NOMO-1 treated with DMSO at 0.1 percent for 48 hours (cell line): ENCODE measurements around the gene IGSF23.
"Not testable (repeated sequence)": the region's sequence is repeated elsewhere in the genome, so short reads cannot be mapped to it uniquely, and the experiment has no call there.

Experiments used
- DNase-seq: peaks from one replicate; lab custom pipeline; 2025; ENCODE audit not compliant: unreplicated experiment; lab: John Stamatoyannopoulos, UW

IGSF23 gene

DNA sequence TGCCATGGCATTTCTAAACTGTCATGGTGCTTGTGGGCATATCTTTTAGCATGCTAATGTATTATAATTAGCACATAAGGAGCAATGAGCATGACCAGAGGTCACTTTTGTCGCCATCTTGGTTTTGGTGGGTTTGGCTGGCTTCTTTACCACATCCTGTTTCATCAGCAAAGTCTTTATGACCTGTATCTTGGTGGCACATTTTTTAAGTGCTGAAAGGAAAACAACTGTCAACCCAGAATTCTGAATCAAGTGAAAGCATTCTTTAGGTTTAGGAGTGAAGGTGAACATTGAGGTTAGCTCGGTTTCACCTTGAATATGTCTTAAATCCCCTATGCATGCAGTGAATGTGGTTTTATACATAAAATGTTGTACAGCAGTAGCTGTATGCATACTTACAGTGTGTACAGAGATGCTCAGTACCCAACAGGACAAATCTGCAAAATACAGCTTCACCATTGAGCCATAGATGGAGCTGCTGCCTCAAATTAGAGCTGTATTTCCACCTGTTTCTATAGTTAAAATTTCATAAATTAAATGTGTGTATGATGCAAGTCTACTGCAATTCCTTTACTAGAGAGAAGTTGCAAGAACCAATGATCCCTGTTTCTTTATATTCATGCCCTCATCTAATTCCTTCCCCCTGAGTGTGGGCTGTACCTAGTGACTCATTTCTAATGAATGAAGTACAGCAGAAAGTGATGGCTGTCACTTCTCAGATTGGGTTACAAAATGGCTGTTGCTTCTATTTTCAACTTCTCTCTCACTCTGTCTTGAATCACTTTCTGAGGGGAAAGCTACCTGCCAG is 25.2 kb upstream of the IGSF23 start:
- peak; percentile 49 for DNase-seq

DNA sequence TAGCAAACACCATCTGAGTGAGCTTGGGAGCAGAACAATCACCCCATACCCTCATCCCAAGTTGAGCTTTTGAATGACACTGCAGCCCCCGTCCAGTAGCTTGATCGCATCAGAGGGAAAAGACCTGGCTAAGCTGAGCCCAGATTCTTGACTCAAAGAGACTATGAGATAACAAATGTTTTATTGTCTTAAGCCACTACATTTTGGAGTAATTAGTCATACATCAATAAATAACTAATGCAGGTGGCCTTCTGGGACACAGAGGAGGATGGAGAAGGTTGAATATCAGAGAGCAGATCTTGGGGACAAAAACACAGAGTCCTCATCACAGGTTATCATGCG is 24.6 kb upstream of the IGSF23 start:
- DNase-seq: no peak

DNA sequence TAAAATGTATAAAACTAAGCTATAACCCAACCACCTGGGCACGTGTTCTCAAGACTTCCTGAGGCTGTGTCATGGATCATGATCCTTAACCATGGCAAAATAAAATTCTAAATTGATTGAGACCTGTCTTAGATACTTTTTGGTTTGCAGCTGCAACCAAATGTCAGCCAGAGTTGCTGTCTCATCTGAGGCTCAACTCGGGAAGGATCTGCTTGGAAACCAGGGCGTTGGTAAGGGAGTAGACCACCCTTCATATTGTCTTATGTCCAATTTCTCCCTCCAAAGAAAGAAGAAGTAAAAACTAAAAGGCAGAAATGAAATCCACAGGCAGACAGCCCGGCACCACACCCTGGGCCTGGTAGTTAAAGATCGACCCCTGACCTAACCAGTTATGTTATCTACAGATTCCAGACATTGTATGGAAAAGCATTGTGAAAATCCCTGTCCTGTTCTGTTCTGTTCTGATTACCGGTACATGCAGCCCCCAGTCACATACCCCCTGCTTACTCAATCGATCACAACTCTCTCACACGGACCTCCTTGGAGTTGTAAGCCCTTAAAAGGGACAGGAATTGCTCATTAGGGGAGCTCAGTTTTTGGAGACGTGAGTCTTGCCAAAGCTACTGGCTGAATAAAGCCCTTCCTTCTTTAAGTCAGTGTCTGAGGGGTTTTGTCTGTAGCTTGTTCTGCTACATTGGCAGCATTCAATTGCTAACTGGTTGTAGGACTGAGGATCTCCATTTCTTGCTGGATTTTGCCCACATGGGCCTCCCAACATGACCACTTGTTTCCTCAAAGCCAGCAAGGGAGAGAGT is 22.9 kb upstream of the IGSF23 start:
- no peak for DNase-seq

DNA sequence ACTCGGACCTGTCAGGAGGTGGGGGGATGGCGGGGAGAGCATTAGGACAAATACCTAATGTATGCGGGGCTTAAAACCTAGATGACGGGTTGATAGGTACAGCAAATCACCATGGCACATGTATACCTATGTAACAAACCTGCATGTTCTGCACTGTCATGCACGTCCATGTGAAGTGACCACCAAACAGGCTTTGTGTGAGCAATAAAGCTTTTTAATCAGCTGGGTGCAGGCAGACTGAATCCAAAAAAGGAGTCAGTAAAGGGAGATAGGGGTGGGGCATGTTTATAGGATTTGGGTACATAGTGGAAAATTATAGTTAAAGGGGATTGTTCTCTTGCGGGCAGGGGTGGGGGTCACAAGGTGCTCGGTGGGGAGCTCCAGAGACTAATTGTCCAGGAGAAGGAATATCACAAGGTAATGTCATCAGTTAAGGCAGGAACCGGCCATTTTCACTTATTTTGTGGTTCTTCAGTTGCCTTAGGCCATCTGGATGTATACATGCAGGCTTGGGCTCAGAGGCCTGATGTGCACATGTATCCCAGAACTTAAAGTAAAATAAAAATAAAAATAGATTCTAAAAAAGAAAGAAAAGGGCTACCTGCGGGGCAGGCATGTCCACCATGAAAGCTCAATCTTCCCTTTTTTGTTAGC is 21.9 kb upstream of the IGSF23 start:
- not testable (repeated sequence) for DNase-seq

DNA sequence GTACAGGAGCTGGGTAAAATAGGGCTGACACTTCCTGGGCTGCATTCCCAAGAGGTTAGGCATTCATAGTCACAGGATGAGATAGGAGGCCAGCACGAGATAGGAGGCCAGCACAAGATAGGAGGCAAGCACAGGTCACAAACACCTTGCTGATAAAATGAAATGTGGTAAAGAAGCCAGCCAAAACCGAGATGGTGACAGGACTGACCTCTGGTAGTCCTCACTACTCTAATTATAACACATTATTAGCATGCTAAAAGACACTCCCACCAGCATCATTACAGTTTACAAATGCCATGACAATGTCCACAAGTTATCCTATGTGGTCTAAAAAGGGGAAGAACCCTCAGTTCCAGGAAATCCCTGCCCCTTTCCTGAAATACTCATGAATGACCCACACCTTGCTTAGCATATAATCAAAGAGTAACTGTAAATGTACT is 20.9 kb upstream of the IGSF23 start:
- DNase-seq: no peak

DNA sequence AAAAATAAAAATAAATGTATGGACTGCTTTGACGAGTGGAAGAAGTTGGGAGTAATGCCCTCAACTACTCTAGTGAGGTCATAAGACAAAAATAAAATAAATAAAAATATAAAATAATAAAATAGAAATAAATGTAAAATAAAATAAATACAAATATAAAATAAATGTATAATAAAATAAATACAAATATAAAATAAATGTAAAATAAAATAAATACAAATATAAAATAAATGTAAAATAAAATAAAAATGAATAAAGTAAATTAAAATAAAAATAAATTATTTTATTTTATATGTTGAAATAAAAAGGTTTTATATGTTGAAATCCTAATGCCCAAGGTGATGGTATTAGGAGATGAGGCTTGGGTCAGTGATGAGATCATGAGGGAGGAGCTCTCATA is 20.1 kb upstream of the IGSF23 start:
- DNase-seq: no peak

DNA sequence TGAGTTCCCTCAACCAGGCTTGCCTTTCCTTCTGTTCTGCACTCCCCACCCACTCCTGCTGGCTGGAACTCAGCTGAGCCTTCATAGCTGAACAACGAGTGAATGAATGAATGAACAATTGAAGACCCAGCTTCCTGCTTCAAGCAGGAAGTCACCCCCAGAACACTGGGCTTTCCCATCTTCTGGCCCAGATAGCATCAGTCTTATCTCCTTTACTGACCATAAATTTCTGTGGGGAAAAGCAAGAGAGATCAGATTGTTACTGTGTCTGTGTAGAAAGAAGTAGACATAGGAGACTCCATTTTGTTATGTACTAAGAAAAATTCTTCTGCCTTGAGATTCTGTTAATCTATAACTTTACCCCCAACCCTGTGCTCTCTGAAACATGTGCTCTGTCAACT is 19.5 kb upstream of the IGSF23 start:
- DNase-seq: not testable (repeated sequence)

DNA sequence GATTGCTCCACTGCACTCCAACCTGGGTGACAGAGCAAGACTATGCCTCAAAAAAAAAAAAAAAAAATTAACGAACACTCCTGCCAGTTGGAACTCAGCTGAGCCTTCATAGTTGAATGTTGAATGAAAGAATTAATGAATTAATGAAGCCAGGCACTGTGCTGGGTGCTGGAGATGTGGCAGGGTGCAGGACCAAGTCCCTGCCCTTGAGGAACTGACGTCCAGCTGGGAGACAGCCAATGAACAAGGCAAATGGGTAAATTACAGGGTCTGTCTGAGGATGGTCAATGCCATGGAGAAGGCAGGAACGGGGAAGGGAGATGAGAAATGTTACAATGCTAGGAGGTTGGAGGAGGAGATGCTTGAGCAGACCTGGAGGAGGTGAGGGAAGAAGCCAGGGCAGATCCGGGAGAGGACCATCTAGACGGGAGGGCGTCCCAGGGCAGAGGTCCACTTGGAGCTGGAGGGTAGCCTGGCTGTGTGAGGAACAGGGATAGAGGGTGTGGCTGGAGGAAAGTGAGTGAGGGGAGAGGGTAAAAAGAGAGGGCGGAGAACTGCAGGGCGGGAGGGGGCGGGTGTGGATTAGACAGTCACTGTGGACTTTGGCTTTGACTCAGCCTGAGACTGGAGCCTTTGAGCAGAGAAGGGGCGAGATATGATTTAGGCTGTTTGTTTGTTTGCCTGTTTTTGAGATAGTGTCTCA is 16.8 kb upstream of the IGSF23 start:
- DNase-seq: no peak

DNA sequence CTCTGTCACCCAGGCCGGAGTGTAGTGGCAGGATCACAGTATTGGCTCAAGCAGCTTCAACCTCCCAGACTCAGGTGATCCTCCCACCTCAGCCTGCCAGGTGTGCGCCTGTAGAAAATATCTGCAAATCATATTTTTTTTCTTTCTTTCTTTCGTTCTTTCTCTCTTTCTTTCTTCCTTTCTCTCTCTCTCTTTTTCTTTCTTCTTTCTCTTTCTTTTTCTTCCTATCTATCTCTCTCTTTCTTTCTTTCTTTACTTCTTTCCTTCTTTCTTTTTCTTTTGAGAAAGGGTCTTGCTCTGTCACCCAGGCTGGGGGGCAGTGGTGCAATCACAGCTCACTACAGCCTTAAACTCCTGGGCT is 16.3 kb upstream of the IGSF23 start:
- no peak for DNase-seq

DNA sequence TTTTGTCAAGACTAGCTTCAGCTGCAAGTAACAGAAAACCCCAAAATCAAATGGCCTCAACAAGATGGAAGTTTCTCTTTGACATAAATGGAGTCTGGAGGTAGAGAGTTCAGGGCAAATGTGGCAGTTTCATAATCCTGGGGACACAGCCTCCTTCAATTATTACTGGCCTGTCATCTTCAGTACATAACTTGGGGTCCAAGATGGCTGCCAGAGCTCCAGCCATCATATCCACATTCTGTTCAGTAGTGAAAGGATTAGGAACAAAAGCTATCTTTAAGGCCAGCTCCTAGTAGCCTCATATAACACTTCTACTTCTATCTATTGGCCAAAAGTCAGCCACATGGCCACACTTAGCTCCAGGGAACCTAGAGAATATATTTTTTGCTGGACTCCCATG is 15.0 kb upstream of the IGSF23 start:
- no peak for DNase-seq

DNA sequence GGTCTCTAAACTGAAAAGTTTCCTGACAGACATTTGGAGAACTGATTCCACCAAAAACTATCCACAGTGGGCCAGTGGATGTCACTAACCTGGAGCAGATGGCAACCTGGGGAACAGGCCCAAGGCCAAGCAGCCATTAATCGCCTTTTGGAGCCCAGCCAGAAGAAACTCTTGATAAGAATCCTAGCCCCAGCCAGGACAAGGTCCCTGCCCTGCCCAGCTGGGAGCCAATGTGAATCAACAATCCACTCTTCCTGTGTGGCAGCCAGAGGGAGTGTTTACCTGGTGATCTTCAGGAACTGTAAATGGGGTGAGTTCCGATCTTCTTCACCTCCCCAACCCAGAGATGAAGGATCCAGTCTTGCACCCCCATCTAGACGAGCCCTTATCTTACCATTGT is 14.5 kb upstream of the IGSF23 start:
- no peak for DNase-seq

DNA sequence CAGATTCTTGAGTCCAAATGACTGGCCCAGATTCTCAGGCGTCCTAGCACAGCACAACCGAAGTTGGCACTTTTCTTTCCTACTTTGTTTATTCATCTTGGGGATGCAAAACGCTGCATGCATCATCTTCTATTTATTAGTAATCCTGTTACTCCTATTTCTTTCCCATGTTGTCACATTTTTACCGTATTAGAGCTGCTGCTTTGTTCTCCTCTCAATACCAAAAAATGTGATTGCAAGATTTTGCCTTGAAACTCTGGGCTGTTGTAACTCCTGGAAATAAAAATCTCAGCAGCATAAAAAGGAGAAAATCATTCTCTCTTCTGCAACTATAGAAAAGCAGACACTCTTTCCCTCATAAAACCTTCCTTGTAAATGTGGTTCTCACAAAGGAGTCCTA is 12.9 kb upstream of the IGSF23 start:
- DNase-seq: no peak

DNA sequence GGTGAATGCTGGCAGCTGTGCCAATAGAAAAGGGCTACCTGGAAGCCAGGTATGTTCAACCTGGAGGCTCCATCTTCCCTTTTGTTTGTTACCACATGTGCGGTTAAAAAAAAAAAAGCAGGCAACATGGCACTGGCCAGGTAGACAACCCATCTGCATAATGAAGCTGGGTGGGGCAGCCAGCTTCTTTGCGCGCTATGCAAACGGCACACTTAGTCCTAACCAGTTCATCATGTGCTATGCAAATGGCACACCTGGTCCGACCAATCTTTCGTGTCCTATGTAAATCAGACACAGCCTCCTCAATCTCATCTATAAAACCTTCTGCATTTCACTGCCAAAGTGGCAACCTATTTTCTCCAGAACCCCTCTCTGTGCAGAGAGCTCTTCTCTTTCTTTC is 11.3 kb upstream of the IGSF23 start:
- no peak for DNase-seq

DNA sequence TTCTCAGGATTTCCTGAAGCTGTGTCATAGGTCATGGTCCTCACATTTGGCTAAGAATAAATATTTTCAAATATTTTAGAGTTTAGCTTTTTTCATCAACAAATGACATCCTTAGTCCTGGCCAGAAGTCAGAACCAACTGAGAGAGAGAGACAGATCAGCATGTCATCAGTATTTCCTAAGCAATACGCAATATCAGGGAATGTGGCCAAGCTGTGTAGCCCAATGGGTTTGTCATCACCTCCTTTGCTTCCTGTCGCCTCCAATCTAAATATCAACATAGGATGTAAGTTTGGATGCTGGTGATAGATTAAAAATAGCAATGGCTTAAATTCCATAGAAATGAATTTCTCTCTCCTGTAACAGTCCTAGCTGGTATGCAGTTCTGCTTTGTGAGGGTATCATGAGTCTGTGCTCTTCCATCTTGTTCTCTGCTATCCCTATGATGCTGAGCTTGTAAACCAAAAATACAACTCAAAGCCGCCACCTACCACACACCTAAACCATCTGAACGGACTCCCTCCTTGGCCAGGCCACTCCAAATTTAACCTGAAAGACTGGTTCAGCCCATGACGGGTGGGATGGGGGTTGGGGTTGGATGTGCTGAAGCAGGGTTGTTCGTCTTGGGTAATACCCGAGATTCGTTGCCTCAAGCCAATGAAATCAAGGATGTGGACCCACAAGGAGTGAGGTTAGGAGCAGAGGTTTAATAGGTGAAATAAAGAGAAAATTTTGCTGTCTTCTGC is 10.0 kb upstream of the IGSF23 start:
- DNase-seq: no peak

DNA sequence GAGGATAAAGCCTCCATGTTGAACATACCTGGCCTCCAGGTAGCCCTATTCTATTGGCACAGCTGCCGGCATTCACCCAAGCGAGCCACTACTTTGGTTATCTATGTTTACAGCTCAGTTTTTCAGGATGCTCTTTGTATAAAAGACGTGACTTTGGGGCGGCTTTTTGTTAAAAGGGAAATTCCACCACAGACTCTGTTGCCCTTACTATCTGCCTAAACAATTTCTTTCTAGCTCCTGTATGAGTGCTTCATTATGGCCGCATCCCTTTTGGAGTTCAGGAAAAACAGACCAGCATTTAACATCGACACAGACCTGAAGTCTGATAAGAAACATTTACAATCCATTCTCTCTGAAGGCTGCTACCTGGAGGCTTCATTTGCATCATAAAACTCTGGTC is 9.1 kb upstream of the IGSF23 start:
- no peak for DNase-seq

DNA sequence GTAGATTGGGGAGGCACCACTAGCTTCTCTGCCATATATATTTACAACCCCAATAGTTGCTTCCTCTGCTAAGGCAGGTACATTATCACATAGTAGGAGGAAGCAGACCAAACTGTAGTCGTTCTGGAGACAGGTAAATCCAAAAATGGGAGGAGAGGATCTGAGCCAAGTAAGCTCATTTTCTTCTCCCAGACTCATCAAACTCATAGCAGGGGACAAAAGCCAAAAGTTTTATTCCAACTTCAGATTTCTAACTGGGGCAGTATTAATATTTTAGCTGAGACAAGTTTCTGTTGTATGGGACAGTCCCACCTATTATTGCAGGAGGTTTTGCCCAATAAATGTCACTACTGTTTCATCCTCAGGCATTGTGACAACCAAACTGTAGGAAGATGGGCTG is 7.8 kb upstream of the IGSF23 start:
- DNase-seq: no peak

DNA sequence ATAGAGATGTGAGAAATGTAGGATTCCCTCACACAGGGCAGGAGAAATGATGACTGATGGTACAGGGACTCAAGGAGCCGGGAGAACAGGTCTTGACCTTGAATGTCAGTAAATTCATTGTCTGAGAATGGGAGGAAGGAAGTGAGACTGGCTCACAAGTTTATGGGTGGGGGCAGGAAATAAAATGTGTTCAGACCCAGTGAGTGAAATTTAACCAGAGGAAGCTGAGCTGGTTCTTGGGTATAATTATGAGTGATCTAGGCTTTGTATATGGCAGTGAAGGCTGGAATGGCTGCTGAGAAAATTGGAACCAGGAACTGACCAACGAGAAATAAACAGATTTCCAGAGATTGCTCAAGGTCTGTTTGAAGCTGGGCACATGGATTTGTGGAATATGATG is 6.3 kb upstream of the IGSF23 start:
- DNase-seq: peak; percentile 59

DNA sequence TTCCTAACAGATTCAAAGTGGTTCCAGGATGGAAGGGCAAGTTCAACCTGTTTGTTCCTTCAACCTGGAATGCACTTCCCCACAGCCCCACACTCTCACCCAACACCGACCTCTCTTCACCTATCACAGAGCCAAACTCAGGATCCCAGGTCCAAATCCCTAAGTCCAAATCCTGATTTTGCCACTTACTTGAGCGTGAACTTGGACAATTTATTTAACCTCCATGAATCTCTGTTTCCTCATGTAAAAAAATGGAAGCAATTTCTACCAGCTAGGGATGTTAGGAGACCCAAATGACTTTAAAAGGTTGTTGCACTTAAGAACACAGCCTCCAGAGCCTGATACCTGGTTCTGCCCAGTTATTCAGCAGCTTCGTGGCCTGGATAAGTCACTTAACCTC is 5.4 kb upstream of the IGSF23 start:
- no peak for DNase-seq

DNA sequence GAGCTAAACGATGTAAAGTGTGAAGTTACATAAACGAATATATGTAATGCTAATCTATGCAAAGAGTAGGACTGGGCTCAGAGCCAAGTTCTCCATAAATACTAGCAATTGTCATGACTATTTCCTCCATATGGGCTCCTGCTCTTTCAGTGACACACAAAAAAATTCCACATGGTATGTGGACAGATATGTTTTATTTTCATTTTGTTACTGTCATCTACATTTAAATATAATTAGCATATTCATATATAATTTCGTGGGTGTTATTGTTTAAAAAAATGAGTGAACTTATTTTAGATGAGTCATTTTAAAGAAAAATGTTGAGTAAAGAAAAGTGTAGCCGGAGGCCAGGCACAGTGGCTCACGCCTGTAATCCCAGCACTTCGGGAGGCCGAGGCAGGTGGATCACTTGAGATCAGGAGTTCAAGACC is 5.0 kb upstream of the IGSF23 start:
- DNase-seq: no peak

DNA sequence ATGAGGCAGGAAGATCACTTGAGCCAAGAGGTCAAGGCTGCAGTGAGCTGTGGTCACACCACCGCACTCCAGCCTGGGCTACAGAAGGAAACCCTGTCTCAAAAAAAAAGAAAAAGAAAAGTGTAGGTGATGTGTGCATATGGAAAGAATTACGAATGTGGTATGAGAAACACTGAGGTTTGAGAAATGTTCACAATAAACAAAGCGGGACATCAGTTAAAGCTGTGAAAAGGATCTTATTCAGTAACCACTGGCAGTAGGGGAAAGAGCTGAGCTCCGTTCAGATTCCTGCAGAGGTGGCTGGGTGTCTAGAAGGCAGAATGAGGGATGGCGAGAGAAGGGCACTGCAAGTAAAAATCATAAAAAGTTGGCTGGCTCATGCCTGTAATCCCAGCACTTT is 4.1 kb upstream of the IGSF23 start:
- no peak for DNase-seq

DNA sequence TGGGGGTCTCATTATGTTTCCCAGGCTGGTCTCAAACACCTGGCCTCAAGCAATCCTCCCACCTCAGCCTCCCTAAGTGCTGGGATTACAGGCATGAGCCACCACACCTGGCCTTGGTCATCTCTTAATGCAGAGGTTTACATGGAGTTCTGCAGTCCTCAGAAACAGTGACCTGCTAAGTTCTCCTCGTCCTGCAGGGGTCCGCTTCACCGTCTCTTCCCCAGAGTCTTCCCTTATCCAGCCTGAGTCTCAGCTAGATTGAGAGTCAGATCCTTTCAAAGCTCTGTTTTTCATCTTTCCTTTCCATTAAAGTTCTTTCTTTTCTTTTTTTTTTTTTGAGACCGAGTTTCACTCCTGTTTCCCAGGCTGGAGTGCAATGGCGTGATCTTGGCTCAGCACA is 2.9 kb upstream of the IGSF23 start:
- not testable (repeated sequence) for DNase-seq
